ENCODE measurements around the gene ARID3A.

- TF ChIP-seq CTCF (IDR thresholded peaks at IDR 0.05; ENCODE audit: low read length) = no peak
- no peak for TF ChIP-seq EZH2phosphoT487 (IDR thresholded peaks at IDR 0.05; ENCODE audit: low read length)
- TF ChIP-seq EZH2 (optimal IDR thresholded peaks at IDR 0.05; ENCODE audit: low read depth, low read length) = no peak
Observed at GRCh38 chr19:902446-903226, 23.2 kb upstream of the ARID3A start.

Measured in MM.1S (cell line).